ENCODE measurements around the gene MRPL30. TPM values are rescaled to one million over a fixed set of nuclear protein-coding genes. Genes with fewer than 3 reads are reported as not detected.
"Not testable (repeated sequence)": the region's sequence is repeated elsewhere in the genome, so short reads cannot be mapped to it uniquely, and the experiment has no call there.

The MRPL30 gene
- total RNA-seq, 1 experiment from 2014 or later = 116 TPM

GRCh38 chr2:99159594-99159993, 21.4 kb upstream of the MRPL30 start:
- no peak overlapping the region for H3K4me3 ChIP-seq
- H3K27me3 ChIP-seq = no peaks in the 10 kb centered on the region
- no peaks in the 10 kb centered on the region for H3K4me1 ChIP-seq
- no peaks in the 10 kb centered on the region for H3K9me3 ChIP-seq (replicated peaks)
- H3K27ac ChIP-seq = no peak overlapping the region
- H3K36me3 ChIP-seq = no peaks in the 10 kb centered on the region; the same call in 1 of the 2 replicates
- DNase-seq = no peak

- Histone ChIP-seq H3K4me3 (no peak overlapping the region), H3K9me3 (replicated peaks) (no peaks in the 10 kb centered on the region), H3K36me3 (peaks cover 31% of the 10 kb centered on the region), H3K4me1 (no peaks in the 10 kb centered on the region), H3K27me3 (no peaks in the 10 kb centered on the region), H3K27ac (no peak overlapping the region)
- no peak for DNase-seq
Measured at GRCh38 chr2:99166218-99166617, 14.8 kb upstream of the MRPL30 start.

- DNase-seq = no peak
- no peaks in the 10 kb centered on the region for H3K4me1 ChIP-seq
- no peaks in the 10 kb centered on the region for H3K9me3 ChIP-seq (replicated peaks)
- H3K4me3 ChIP-seq = no peak overlapping the region
- peaks cover 39% of the 10 kb centered on the region for H3K36me3 ChIP-seq
- H3K27ac ChIP-seq = no peak overlapping the region
- H3K27me3 ChIP-seq = no peaks in the 10 kb centered on the region
Measured at GRCh38 chr2:99169534-99169933, 11.4 kb upstream of the MRPL30 start.

- peaks cover 34% of the 10 kb centered on the region for H3K36me3 ChIP-seq
- no peak for DNase-seq
- no peaks in the 10 kb centered on the region for H3K4me1 ChIP-seq
- H3K4me3 ChIP-seq = no peak overlapping the region
- no peaks in the 10 kb centered on the region for H3K9me3 ChIP-seq (replicated peaks)
- no peaks in the 10 kb centered on the region for H3K27me3 ChIP-seq
- no peak overlapping the region for H3K27ac ChIP-seq
Measured at GRCh38 chr2:99171377-99172140, 9.4 kb upstream of the MRPL30 start.

GRCh38 chr2:99181624-99182000, 628 bp downstream of the MRPL30 start:
- Histone ChIP-seq H3K27me3 (no peaks in the 10 kb centered on the region), H3K9me3 (replicated peaks) (no peaks in the 10 kb centered on the region), H3K36me3 (peaks cover under 1% of the 10 kb centered on the region; the same call in 1 of the 2 replicates), H3K4me1 (no peaks in the 10 kb centered on the region), H3K27ac (peak overlapping the region; percentile 64), H3K4me3 (peak overlapping the region; percentile 70)
- peak in 1 of 2 experiments; percentile 38 for DNase-seq

- Histone ChIP-seq H3K9me3 (replicated peaks) (no peaks in the 10 kb centered on the region), H3K4me1 (no peaks in the 10 kb centered on the region), H3K4me3 (no peak overlapping the region), H3K36me3 (peaks cover 3% of the 10 kb centered on the region), H3K27ac (no peak overlapping the region), H3K27me3 (no peaks in the 10 kb centered on the region)
- DNase-seq = no peak
Measured at GRCh38 chr2:99183025-99183424, 2.0 kb downstream of the MRPL30 start.

- Histone ChIP-seq H3K9me3 (replicated peaks) (no peaks in the 10 kb centered on the region), H3K36me3 (peaks cover 16% of the 10 kb centered on the region), H3K27me3 (no peaks in the 10 kb centered on the region), H3K27ac (no peak overlapping the region), H3K4me3 (no peak overlapping the region), H3K4me1 (no peaks in the 10 kb centered on the region)
- DNase-seq = no peak
Measured at GRCh38 chr2:99184811-99185210, 3.8 kb downstream of the MRPL30 start.

- Histone ChIP-seq H3K9me3 (replicated peaks) (no peaks in the 10 kb centered on the region), H3K36me3 (peaks cover 32% of the 10 kb centered on the region), H3K27me3 (no peaks in the 10 kb centered on the region), H3K4me3 (no peak overlapping the region), H3K27ac (no peak overlapping the region), H3K4me1 (no peaks in the 10 kb centered on the region)
- DNase-seq = no peak
Measured at GRCh38 chr2:99187011-99187410, 6.0 kb downstream of the MRPL30 start.

GRCh38 chr2:99188357-99188756, 7.4 kb downstream of the MRPL30 start:
- no peaks in the 10 kb centered on the region for H3K9me3 ChIP-seq (replicated peaks)
- no peak overlapping the region for H3K27ac ChIP-seq
- H3K4me1 ChIP-seq = no peaks in the 10 kb centered on the region
- no peaks in the 10 kb centered on the region for H3K27me3 ChIP-seq
- peaks cover 45% of the 10 kb centered on the region for H3K36me3 ChIP-seq
- no peak for DNase-seq
- H3K4me3 ChIP-seq = no peak overlapping the region

GRCh38 chr2:99190548-99190947, 9.6 kb downstream of the MRPL30 start:
- Histone ChIP-seq H3K4me3 (no peak overlapping the region), H3K27ac (no peak overlapping the region), H3K36me3 (peaks cover 62% of the 10 kb centered on the region), H3K4me1 (no peaks in the 10 kb centered on the region), H3K9me3 (replicated peaks) (no peaks in the 10 kb centered on the region), H3K27me3 (no peaks in the 10 kb centered on the region)
- DNase-seq = no peak

GRCh38 chr2:99192364-99192763, 11.4 kb downstream of the MRPL30 start:
- not testable (repeated sequence) for H3K9me3 ChIP-seq (replicated peaks); H3K4me1 ChIP-seq; H3K4me3 ChIP-seq; H3K27me3 ChIP-seq; DNase-seq; H3K27ac ChIP-seq
- peaks cover 76% of the 10 kb centered on the region for H3K36me3 ChIP-seq

GRCh38 chr2:99198103-99198841, 17.3 kb downstream of the MRPL30 start:
- no peaks in the 10 kb centered on the region for H3K4me1 ChIP-seq
- H3K9me3 ChIP-seq (replicated peaks) = no peaks in the 10 kb centered on the region
- H3K36me3 ChIP-seq = peaks cover 45% of the 10 kb centered on the region
- no peaks in the 10 kb centered on the region for H3K27me3 ChIP-seq
- no peak for DNase-seq
- no peak overlapping the region for H3K27ac ChIP-seq
- no peak overlapping the region for H3K4me3 ChIP-seq

- DNase-seq = no peak
- Histone ChIP-seq H3K27ac (no peak overlapping the region), H3K4me1 (no peaks in the 10 kb centered on the region), H3K27me3 (no peaks in the 10 kb centered on the region), H3K36me3 (peaks cover 29% of the 10 kb centered on the region), H3K4me3 (no peak overlapping the region), H3K9me3 (replicated peaks) (no peaks in the 10 kb centered on the region)
Measured at GRCh38 chr2:99200076-99200800, 19.3 kb downstream of the MRPL30 start.

GRCh38 chr2:99201959-99202678, 21.1 kb downstream of the MRPL30 start:
- no peaks in the 10 kb centered on the region for H3K9me3 ChIP-seq (replicated peaks)
- DNase-seq = no peak
- no peak overlapping the region for H3K27ac ChIP-seq
- no peak overlapping the region for H3K4me3 ChIP-seq
- no peaks in the 10 kb centered on the region for H3K27me3 ChIP-seq
- no peaks in the 10 kb centered on the region for H3K4me1 ChIP-seq
- H3K36me3 ChIP-seq = peaks cover 14% of the 10 kb centered on the region
